Suprapubic skin (tissue), 4 donors: ENCODE measurements around the gene SLC24A4. TPM values are rescaled to one million over a fixed set of nuclear protein-coding genes. Genes with fewer than 3 reads are reported as not detected.

Source experiments
- DNase-seq, 2 donors: peaks; one replicate each; pipeline ENCODE4 v3.0.0-alpha.2; 2019; ENCODE audit warnings: low spot score in 2 of 2
- H3K27ac ChIP-seq: fragments of 200-600 bp; sonication (generic); one replicate; pipeline ENCODE4 v1.5.1; 2019
- H3K27me3 ChIP-seq: fragments of 200-600 bp; sonication (generic); one replicate; pipeline ENCODE4 v1.5.1; 2019
- H3K36me3 ChIP-seq: fragments of 200-600 bp; sonication (generic); one replicate; pipeline ENCODE4 v1.5.1; 2019
- H3K4me1 ChIP-seq: fragments of 200-600 bp; sonication (generic); one replicate; pipeline ENCODE4 v1.5.1; 2019
- H3K4me3 ChIP-seq: fragments of 200-600 bp; sonication (generic); one replicate; pipeline ENCODE4 v1.5.1; 2019; ENCODE audit warnings: mild to moderate bottlenecking
- H3K9me3 ChIP-seq: fragments of 200-600 bp; sonication (generic); one replicate; pipeline ENCODE4 v1.5.1; 2019
- CTCF ChIP-seq, 2 donors: fragments of 200-600 bp in 1 of 2; fragments of 450-650 bp in 1 of 2; sonication (generic) in 1 of 2; IDR thresholded peaks; one replicate each; pipeline ENCODE4 v1.5.1; 2016 to 2019; ENCODE audit warnings: antibody characterized with exemption in 2 of 2, mild to moderate bottlenecking in 1 of 2, moderate library complexity in 1 of 2
- EP300 ChIP-seq: sonication (generic); formaldehyde crosslinking; IDR thresholded peaks from one replicate; pipeline ENCODE4 v1.6.1; 2017; ENCODE audit warnings: antibody characterized with exemption
- POLR2A ChIP-seq, 2 donors: fragments of 450-650 bp; IDR thresholded peaks; one replicate each; pipeline ENCODE4 v1.6.1; 2017; ENCODE audit warnings: antibody characterized with exemption in 2 of 2, mild to moderate bottlenecking in 2 of 2, moderate library complexity in 2 of 2
- POLR2AphosphoS5 ChIP-seq, 3 donors: sonication (generic); formaldehyde crosslinking; IDR thresholded peaks; one replicate each; pipeline ENCODE4 v1.6.1; 2017; ENCODE audit warnings: antibody characterized with exemption in 3 of 3
- WGBS: methylation state at CpG from one replicate; pipeline ENCODE4 v1.1.5; 2018; 5-methylcytosine and 5-hydroxymethylcytosine counted together
- total RNA-seq, 4 donors: library from RNA; depleted of rRNA; stranded (reverse); fragments of >200 nt; gene quantifications; one replicate each; pipeline ENCODE4 v1.1.0, GENCODE V29; 2016

SLC24A4 gene
- total RNA-seq, 4 donors from 2014 or later = 0.11 to 0.57 (median 0.34) TPM

DNA sequence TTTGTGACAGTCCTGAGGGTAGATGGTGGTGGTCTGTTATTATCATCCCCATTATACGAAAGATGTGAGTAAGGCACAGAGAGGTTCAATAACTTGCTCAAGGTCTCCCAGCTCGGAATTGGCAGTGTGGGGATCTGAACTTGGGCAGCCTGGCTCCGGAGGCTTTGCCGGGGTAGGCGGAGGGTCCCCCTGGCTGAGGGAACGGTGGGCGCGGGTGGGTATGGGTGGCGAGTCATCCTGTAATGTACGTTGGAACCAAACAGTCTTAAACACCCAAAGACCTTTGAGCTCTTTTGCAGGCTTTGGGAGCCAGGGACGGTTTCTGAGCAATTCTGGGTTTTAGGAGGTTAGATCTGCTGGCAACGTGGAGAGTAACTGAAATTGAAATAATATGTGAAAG, 16.5 kb downstream of the SLC24A4 start:
- Histone ChIP-seq H3K4me3 (no peak overlapping the region), H3K27me3 (peaks cover 4% of the 10 kb centered on the region), H3K9me3 (no peaks in the 10 kb centered on the region), H3K36me3 (no peaks in the 10 kb centered on the region), H3K27ac (no peak overlapping the region), H3K4me1 (no peaks in the 10 kb centered on the region)
- TF ChIP-seq POLR2A (IDR thresholded peaks at IDR 0.05) (no peak), EP300 (no peak), CTCF (IDR thresholded peaks at IDR 0.05) (no peak), POLR2AphosphoS5 (IDR thresholded peaks at IDR 0.05) (no peak)
- WGBS = 86% methylated on average over 12 of the region's 12 CpGs
- no peak for DNase-seq

- Histone ChIP-seq H3K27me3 (peaks cover 4% of the 10 kb centered on the region), H3K4me3 (no peak overlapping the region), H3K27ac (no peak overlapping the region), H3K36me3 (no peaks in the 10 kb centered on the region), H3K4me1 (no peaks in the 10 kb centered on the region), H3K9me3 (no peaks in the 10 kb centered on the region)
- WGBS = 79% methylated on average over 5 of the region's 5 CpGs
- no peak for TF ChIP-seq EP300
- TF ChIP-seq POLR2AphosphoS5 (IDR thresholded peaks at IDR 0.05) = no peak
- TF ChIP-seq CTCF (IDR thresholded peaks at IDR 0.05) = no peak
- no peak for TF ChIP-seq POLR2A (IDR thresholded peaks at IDR 0.05)
- DNase-seq = no peak
Observed at GRCh38 chr14:92340071-92340470, 17.1 kb downstream of the SLC24A4 start.

DNA sequence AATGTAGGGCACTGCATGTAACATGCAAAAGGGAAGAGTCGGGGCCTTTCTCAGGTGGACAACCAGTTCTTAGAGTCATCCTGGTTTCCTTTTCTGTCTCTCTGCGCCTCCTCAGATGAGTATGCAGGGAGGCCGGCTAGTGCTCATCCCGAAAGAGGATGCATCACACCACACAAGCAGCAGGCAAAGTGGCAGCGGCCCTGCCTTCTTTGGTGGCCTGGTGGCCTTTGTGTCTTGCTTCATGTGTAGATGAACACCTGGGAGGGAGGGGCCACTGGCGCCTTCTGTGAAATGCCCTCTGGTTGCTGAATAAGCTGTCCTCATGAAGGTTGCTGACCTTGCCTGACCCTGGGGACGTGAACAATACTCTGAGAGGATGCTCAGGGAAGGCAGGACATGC, 18.0 kb downstream of the SLC24A4 start:
- TF ChIP-seq CTCF (IDR thresholded peaks at IDR 0.05) = no peak
- TF ChIP-seq EP300 = no peak
- TF ChIP-seq POLR2A (IDR thresholded peaks at IDR 0.05) = no peak
- no peak for TF ChIP-seq POLR2AphosphoS5 (IDR thresholded peaks at IDR 0.05)
- H3K27ac ChIP-seq = no peak overlapping the region
- H3K4me1 ChIP-seq = no peaks in the 10 kb centered on the region
- peaks cover 4% of the 10 kb centered on the region for H3K27me3 ChIP-seq
- H3K9me3 ChIP-seq = no peaks in the 10 kb centered on the region
- 86% methylated on average over 6 of the region's 7 CpGs for whole genome bisulfite sequencing
- no peaks in the 10 kb centered on the region for H3K36me3 ChIP-seq
- DNase-seq = no peak
- no peak overlapping the region for H3K4me3 ChIP-seq

DNA sequence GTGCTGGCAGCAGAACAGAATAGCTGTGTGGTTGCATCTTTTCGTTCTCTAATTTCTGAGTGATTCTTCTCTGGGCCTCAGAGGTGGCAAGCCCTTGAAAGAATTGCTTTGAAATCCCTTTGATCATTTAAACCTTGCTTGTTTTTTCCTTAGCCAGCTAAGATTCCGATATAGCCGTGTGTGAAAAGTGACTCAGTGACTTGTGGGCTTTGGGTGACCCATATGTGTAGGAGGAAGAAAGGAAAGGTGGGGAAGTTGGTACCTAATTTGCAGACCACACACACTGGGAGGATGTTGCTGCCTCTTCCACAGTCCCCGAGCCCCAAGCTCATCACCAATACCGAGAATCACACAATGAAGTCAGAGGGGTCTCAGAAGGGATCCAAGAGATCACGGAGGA, 18.8 kb downstream of the SLC24A4 start:
- Histone ChIP-seq H3K4me1 (no peaks in the 10 kb centered on the region), H3K27me3 (peaks cover 4% of the 10 kb centered on the region), H3K27ac (no peak overlapping the region), H3K4me3 (no peak overlapping the region), H3K36me3 (no peaks in the 10 kb centered on the region), H3K9me3 (no peaks in the 10 kb centered on the region)
- WGBS = 81% methylated on average over 6 of the region's 6 CpGs
- TF ChIP-seq CTCF (IDR thresholded peaks at IDR 0.05) (no peak), EP300 (no peak), POLR2AphosphoS5 (IDR thresholded peaks at IDR 0.05) (no peak), POLR2A (IDR thresholded peaks at IDR 0.05) (no peak)
- no peak for DNase-seq

- TF ChIP-seq EP300 = no peak
- no peak for TF ChIP-seq POLR2A (IDR thresholded peaks at IDR 0.05)
- TF ChIP-seq POLR2AphosphoS5 (IDR thresholded peaks at IDR 0.05) = no peak
- no peak for TF ChIP-seq CTCF (IDR thresholded peaks at IDR 0.05)
- no peak overlapping the region for H3K27ac ChIP-seq
- DNase-seq = no peak
- H3K36me3 ChIP-seq = no peaks in the 10 kb centered on the region
- H3K27me3 ChIP-seq = no peaks in the 10 kb centered on the region
- no peaks in the 10 kb centered on the region for H3K4me1 ChIP-seq
- H3K9me3 ChIP-seq = no peaks in the 10 kb centered on the region
- WGBS = 78% methylated on average over 5 of the region's 5 CpGs
- H3K4me3 ChIP-seq = no peak overlapping the region
Observed at GRCh38 chr14:92348154-92348553, 25.2 kb downstream of the SLC24A4 start.
